ENCODE results near the gene BTNL2. TPM values are rescaled to one million over a fixed set of nuclear protein-coding genes. Genes with fewer than 3 reads are reported as not detected.

Gene BTNL2, protein sequence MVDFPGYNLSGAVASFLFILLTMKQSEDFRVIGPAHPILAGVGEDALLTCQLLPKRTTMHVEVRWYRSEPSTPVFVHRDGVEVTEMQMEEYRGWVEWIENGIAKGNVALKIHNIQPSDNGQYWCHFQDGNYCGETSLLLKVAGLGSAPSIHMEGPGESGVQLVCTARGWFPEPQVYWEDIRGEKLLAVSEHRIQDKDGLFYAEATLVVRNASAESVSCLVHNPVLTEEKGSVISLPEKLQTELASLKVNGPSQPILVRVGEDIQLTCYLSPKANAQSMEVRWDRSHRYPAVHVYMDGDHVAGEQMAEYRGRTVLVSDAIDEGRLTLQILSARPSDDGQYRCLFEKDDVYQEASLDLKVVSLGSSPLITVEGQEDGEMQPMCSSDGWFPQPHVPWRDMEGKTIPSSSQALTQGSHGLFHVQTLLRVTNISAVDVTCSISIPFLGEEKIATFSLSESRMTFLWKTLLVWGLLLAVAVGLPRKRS
- total RNA-seq (not detected), polyA plus RNA-seq (not detected)

DNA sequence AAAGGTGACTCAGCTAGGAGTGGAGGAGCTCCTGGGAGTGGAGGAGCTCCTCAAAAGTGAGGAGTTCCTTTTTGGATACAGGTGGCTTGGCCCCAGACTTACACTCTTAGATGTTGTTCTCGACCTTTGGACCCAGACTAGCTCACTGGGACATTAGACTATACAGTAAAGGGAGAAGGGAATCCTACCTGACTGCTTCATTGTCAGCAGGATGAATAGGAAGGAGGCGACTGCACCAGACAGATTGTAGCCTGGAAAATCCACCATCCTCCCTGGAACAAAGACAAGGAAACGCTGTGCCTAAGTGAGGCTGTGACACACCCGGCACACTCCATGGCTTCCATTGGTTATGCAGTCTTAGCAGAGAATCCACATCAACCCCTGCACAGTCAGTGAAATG, at the start of gene BTNL2:
Gene BTNL2, minus strand, starts transcription at position 325 of the 400 bp plus-strand sequence. Its CDS starts 58 bp downstream, at position 267.
- H3K36me3 Mint-ChIP-seq = no peaks in the 10 kb centered on the region
- H3K27ac ChIP-seq (ENCODE audit: low read depth, low read length) = no peak within 1 kb of the TSS
- H3K36me3 ChIP-seq (ENCODE audit: insufficient read depth, low read length) = no peaks in the 10 kb centered on the region
- no peak for DNase-seq
- no peaks in the 10 kb centered on the region for H3K9me3 Mint-ChIP-seq
- H3K27me3 Mint-ChIP-seq = peaks cover 31 to 44% of the 10 kb centered on the region in 2 donors
- H3K4me3 Mint-ChIP-seq = no peak within 1 kb of the TSS
- H3K27me3 ChIP-seq (ENCODE audit: insufficient read depth, low read length) = peaks cover 12% of the 10 kb centered on the region
- H3K4me1 Mint-ChIP-seq = no peaks in the 10 kb centered on the region
- H3K9me3 ChIP-seq (ENCODE audit: control insufficient read depth in 1 of 2, low read length in 2 of 2) = no peaks in the 10 kb centered on the region
- H3K27ac Mint-ChIP-seq = no peak within 1 kb of the TSS
- CTCF ChIA-PET (ENCODE audit: partially characterized antibody) = no interaction called here
- intact Hi-C loops (cut with micrococcal nuclease) = no loop called here
- no peak within 1 kb of the TSS for H3K4me3 ChIP-seq (ENCODE audit: low read length in 2 of 2)
- no peaks in the 10 kb centered on the region for H3K4me1 ChIP-seq (ENCODE audit: insufficient read depth, low read length)
- POLR2A ChIA-PET (ENCODE audit: partially characterized antibody) = no interaction called here

DNA sequence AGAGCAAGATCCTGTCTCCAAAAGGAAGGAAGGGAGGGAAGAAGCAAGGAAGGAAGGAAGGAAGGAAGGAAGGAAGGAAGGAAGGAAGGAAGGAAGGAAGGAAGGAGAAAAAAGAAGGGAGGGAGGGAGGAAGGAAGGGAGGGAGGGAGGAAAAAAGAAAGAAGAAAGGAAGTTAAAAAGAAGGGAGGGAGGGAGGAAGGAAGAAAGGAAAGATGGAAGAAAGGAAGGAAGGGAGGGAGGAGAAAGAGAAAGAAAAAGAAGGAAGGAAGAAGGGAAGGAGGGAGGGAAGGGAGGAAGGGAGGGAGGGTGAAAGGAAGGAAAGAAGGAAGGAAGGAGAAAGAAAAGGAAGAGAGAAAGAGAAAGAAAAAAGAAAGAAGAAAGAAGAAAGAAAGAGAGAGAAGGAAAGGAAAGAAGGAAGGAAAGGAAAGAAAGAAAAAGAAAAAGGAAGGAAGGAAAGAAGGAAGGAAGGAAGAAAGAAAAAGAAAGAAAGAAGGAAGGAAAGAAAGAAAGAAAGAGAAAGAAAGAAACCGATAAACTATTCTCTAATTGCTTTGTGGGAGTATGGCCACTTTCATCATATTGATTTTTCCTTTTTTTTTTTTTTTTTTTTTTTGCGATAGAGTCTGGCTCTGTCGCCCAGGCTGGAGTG, 42.2 kb upstream of the BTNL2 start:
- Histone ChIP-seq H3K36me3 (ENCODE audit: insufficient read depth, low read length) (no peaks in the 10 kb centered on the region), H3K27me3 (ENCODE audit: insufficient read depth, low read length) (no peaks in the 10 kb centered on the region), H3K9me3 (ENCODE audit: control insufficient read depth in 1 of 2, low read length in 2 of 2) (no peaks in the 10 kb centered on the region), H3K27ac (ENCODE audit: low read depth, low read length) (no peak overlapping the region), H3K4me1 (ENCODE audit: insufficient read depth, low read length) (no peaks in the 10 kb centered on the region), H3K4me3 (ENCODE audit: low read length in 2 of 2) (no peak overlapping the region)
- Mint-ChIP-seq H3K27ac (no peak overlapping the region), H3K4me1 (no peaks in the 10 kb centered on the region), H3K27me3 (peaks cover 28 to 32% of the 10 kb centered on the region in 2 donors), H3K4me3 (no peak overlapping the region), H3K36me3 (peaks cover 0 to 7% of the 10 kb centered on the region in 2 donors), H3K9me3 (peaks cover 0 to 15% (median 9%) of the 10 kb centered on the region in 8 donors)
- CTCF ChIA-PET (ENCODE audit: partially characterized antibody) = no interaction called here
- POLR2A ChIA-PET (ENCODE audit: partially characterized antibody) = no interaction called here
- intact Hi-C loops (cut with micrococcal nuclease) = no loop called here
- no peak for DNase-seq

DNA sequence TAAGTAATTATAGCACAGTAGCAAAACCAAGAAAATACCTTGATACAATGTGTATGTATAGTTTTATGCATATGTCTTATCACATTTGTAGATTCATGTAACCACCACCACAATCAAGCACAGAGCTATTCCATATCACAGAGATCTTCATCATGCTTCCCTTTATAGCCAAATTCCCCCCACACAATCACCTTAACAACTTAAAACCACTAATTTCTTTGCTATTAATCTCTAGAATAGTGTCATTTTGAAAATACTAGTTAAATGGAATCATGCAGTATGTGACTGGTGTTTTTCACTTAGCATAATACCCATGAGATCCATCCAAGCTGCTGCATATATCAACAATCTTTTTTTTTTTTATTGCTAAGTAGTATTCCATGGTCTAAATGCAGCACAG, 41.0 kb upstream of the BTNL2 start:
- DNase-seq = no peak
- CTCF ChIA-PET (ENCODE audit: partially characterized antibody) = interaction anchor here (1.6 kb wide), 1 partner anchor 35 kb away, joined by 4 read pairs; no protein-coding TSS in a partner anchor
- H3K4me1 Mint-ChIP-seq = no peaks in the 10 kb centered on the region
- no peaks in the 10 kb centered on the region for H3K4me1 ChIP-seq (ENCODE audit: insufficient read depth, low read length)
- no peak overlapping the region for H3K4me3 Mint-ChIP-seq
- H3K27me3 ChIP-seq (ENCODE audit: insufficient read depth, low read length) = no peaks in the 10 kb centered on the region
- H3K36me3 ChIP-seq (ENCODE audit: insufficient read depth, low read length) = no peaks in the 10 kb centered on the region
- H3K9me3 ChIP-seq (ENCODE audit: control insufficient read depth in 1 of 2, low read length in 2 of 2) = no peaks in the 10 kb centered on the region
- peaks cover 0 to 14% (median 9%) of the 10 kb centered on the region in 8 donors for H3K9me3 Mint-ChIP-seq
- POLR2A ChIA-PET (ENCODE audit: partially characterized antibody) = no interaction called here
- intact Hi-C loops (cut with micrococcal nuclease) = no loop called here
- H3K27ac ChIP-seq (ENCODE audit: low read depth, low read length) = no peak overlapping the region
- H3K27me3 Mint-ChIP-seq = peaks cover 26 to 31% of the 10 kb centered on the region in 2 donors
- H3K27ac Mint-ChIP-seq = no peak overlapping the region
- no peak overlapping the region for H3K4me3 ChIP-seq (ENCODE audit: low read length in 2 of 2)
- peaks cover 0 to 7% of the 10 kb centered on the region in 2 donors for H3K36me3 Mint-ChIP-seq

DNA sequence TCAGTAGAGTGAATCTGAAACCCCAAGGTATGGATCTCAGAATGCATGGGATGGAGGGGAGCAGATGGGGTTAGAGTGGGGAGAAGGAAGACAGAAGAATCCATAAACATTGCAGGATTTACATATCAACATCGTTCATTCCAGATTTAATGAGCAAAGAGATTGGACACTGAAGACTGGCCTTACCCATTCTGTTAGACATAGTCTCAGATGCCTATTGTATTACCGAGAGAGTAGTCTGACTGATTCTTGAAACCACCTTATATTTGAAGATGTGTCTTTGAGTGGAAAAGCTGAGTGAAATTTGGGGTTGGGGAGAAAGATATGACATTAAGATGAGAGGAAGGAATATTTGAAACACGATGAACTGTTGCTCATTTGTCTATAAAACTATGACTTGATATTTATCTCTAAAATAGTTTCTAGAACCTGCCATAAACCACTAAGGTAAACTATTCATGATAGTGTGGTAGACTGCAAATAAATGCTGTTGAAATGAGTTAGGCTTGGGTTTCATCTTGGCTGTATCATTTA, 38.4 kb upstream of the BTNL2 start:
- Mint-ChIP-seq H3K27ac (no peak overlapping the region), H3K4me1 (peaks cover 0 to 4% (median 1%) of the 10 kb centered on the region in 4 donors), H3K4me3 (no peak overlapping the region), H3K27me3 (peaks cover 12 to 22% of the 10 kb centered on the region in 2 donors), H3K36me3 (no peaks in the 10 kb centered on the region), H3K9me3 (no peaks in the 10 kb centered on the region)
- intact Hi-C loops (cut with micrococcal nuclease) = no loop called here
- H3K4me3 ChIP-seq (ENCODE audit: low read length in 2 of 2) = no peak overlapping the region
- POLR2A ChIA-PET (ENCODE audit: partially characterized antibody) = no interaction called here
- no peaks in the 10 kb centered on the region for H3K9me3 ChIP-seq (ENCODE audit: control insufficient read depth in 1 of 2, low read length in 2 of 2)
- no peak overlapping the region for H3K27ac ChIP-seq (ENCODE audit: low read depth, low read length)
- no peaks in the 10 kb centered on the region for H3K27me3 ChIP-seq (ENCODE audit: insufficient read depth, low read length)
- DNase-seq = no peak
- H3K4me1 ChIP-seq (ENCODE audit: insufficient read depth, low read length) = no peaks in the 10 kb centered on the region
- CTCF ChIA-PET (ENCODE audit: partially characterized antibody) = no interaction called here
- H3K36me3 ChIP-seq (ENCODE audit: insufficient read depth, low read length) = no peaks in the 10 kb centered on the region

DNA sequence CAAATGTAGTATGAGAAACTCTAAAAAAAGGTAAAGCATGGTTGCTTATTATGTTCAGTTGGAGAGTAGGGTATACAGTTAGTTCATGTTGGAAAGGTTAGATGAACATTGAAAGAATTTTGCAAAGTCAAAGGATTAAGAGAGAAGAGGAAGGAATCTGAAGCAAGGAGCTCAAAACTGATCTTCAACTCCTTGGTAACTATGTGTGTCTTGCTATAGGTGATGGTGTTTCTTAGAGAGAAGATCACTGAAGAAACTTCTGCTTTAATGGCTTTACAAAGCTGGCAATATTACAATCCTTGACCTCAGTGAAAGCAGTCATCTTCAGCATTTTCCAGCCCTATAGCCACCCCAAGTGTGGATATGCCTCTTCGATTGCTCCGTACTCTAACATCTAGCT, 37.5 kb upstream of the BTNL2 start:
- intact Hi-C loops (cut with micrococcal nuclease) = no loop called here
- Histone ChIP-seq H3K9me3 (ENCODE audit: control insufficient read depth in 1 of 2, low read length in 2 of 2) (no peaks in the 10 kb centered on the region), H3K27ac (ENCODE audit: low read depth, low read length) (no peak overlapping the region), H3K4me3 (ENCODE audit: low read length in 2 of 2) (no peak overlapping the region), H3K27me3 (ENCODE audit: insufficient read depth, low read length) (no peaks in the 10 kb centered on the region), H3K36me3 (ENCODE audit: insufficient read depth, low read length) (no peaks in the 10 kb centered on the region), H3K4me1 (ENCODE audit: insufficient read depth, low read length) (peaks cover 6% of the 10 kb centered on the region)
- no peak overlapping the region for H3K4me3 Mint-ChIP-seq
- no peaks in the 10 kb centered on the region for H3K36me3 Mint-ChIP-seq
- H3K27me3 Mint-ChIP-seq = peaks cover 7 to 22% of the 10 kb centered on the region in 2 donors
- H3K4me1 Mint-ChIP-seq = peaks cover 7 to 12% (median 8%) of the 10 kb centered on the region in 4 donors
- no peak for DNase-seq
- no peaks in the 10 kb centered on the region for H3K9me3 Mint-ChIP-seq
- H3K27ac Mint-ChIP-seq = no peak overlapping the region
- ChIA-PET POLR2A (ENCODE audit: partially characterized antibody) (no interaction called here), CTCF (ENCODE audit: partially characterized antibody) (no interaction called here)

DNA sequence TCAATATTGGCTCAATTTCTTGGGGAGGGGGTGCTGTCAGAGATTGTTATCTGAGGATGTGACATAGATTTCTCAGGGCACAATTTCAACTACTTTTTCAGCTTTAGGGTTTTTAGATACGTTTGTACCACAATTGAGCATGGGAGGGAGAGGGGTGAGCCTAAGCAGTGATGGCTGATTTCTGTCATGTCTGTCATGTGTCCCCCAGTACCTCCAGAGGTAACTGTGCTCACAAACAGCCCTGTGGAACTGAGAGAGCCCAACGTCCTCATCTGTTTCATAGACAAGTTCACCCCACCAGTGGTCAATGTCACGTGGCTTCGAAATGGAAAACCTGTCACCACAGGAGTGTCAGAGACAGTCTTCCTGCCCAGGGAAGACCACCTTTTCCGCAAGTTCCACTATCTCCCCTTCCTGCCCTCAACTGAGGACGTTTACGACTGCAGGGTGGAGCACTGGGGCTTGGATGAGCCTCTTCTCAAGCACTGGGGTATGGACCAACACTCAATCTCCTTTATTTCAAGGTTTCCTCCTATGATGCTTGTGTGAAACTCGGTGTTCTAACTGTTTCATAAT, 36.1 kb upstream of the BTNL2 start:
- H3K27ac Mint-ChIP-seq = no peak overlapping the region
- Histone ChIP-seq H3K36me3 (ENCODE audit: insufficient read depth, low read length) (no peaks in the 10 kb centered on the region), H3K9me3 (ENCODE audit: control insufficient read depth in 1 of 2, low read length in 2 of 2) (no peaks in the 10 kb centered on the region), H3K4me1 (ENCODE audit: insufficient read depth, low read length) (peaks cover 6% of the 10 kb centered on the region), H3K27ac (ENCODE audit: low read depth, low read length) (no peak overlapping the region), H3K4me3 (ENCODE audit: low read length in 2 of 2) (no peak overlapping the region), H3K27me3 (ENCODE audit: insufficient read depth, low read length) (no peaks in the 10 kb centered on the region)
- ChIA-PET POLR2A (ENCODE audit: partially characterized antibody) (no interaction called here), CTCF (ENCODE audit: partially characterized antibody) (no interaction called here)
- H3K9me3 Mint-ChIP-seq = no peaks in the 10 kb centered on the region
- peaks cover 4 to 22% of the 10 kb centered on the region in 2 donors for H3K27me3 Mint-ChIP-seq
- peaks cover 9 to 15% (median 10%) of the 10 kb centered on the region in 4 donors for H3K4me1 Mint-ChIP-seq
- DNase-seq = no peak
- intact Hi-C loops (cut with micrococcal nuclease) = no loop called here
- H3K4me3 Mint-ChIP-seq = no peak overlapping the region
- no peaks in the 10 kb centered on the region for H3K36me3 Mint-ChIP-seq

DNA sequence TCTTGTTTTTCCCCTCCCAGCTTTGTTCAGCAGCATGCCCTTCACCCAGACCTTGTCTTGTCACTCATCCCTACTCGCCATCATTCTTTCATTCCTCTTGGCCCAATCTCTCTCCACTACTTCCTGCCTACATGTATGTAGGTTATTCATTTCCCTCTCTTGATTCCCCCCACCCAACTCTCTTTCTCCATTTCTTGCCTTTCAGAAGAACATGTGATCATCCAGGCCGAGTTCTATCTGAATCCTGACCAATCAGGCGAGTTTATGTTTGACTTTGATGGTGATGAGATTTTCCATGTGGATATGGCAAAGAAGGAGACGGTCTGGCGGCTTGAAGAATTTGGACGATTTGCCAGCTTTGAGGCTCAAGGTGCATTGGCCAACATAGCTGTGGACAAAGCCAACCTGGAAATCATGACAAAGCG, 35.3 kb upstream of the BTNL2 start:
- Mint-ChIP-seq H3K4me3 (no peak overlapping the region), H3K9me3 (no peaks in the 10 kb centered on the region), H3K27me3 (peaks cover 4 to 22% of the 10 kb centered on the region in 2 donors), H3K4me1 (peaks cover 9 to 15% (median 10%) of the 10 kb centered on the region in 4 donors), H3K36me3 (no peaks in the 10 kb centered on the region), H3K27ac (no peak overlapping the region)
- H3K27me3 ChIP-seq (ENCODE audit: insufficient read depth, low read length) = no peaks in the 10 kb centered on the region
- CTCF ChIA-PET (ENCODE audit: partially characterized antibody) = no interaction called here
- POLR2A ChIA-PET (ENCODE audit: partially characterized antibody) = no interaction called here
- H3K9me3 ChIP-seq (ENCODE audit: control insufficient read depth in 1 of 2, low read length in 2 of 2) = no peaks in the 10 kb centered on the region
- peaks cover 6% of the 10 kb centered on the region for H3K4me1 ChIP-seq (ENCODE audit: insufficient read depth, low read length)
- DNase-seq = no peak
- H3K36me3 ChIP-seq (ENCODE audit: insufficient read depth, low read length) = no peaks in the 10 kb centered on the region
- no peak overlapping the region for H3K4me3 ChIP-seq (ENCODE audit: low read length in 2 of 2)
- no peak overlapping the region for H3K27ac ChIP-seq (ENCODE audit: low read depth, low read length)
- intact Hi-C loops (cut with micrococcal nuclease) = no loop called here
